Endothelial cell of umbilical vein (primary cell): ENCODE data around the gene TNS1.

Experiments used
- CTCF ChIP-seq, 2 donors: IDR thresholded peaks; 1 replicate in 1 of 2; 2 replicates in 1 of 2; pipeline ENCODE4 v1.5.1; 2011; ENCODE audit warnings: low read length in 2 of 2, mild to moderate bottlenecking in 2 of 2, moderate library complexity in 2 of 2, control low read depth in 1 of 2, inconsistent platforms in 1 of 2, low read depth in 1 of 2; ENCODE audit not compliant: insufficient read depth in 1 of 2; ENCODE audit errors: extremely low read depth in 1 of 2
- EZH2 ChIP-seq: IDR thresholded peaks from 2 replicates; pipeline ENCODE4 v1.6.1; 2012; ENCODE audit warnings: borderline replicate concordance, low read depth, mild to moderate bottlenecking, moderate library complexity, low read length, inconsistent platforms; ENCODE audit not compliant: severe bottlenecking
- MAX ChIP-seq: IDR thresholded peaks from 2 replicates; pipeline ENCODE4 v1.6.1; 2011; ENCODE audit not compliant: insufficient read depth, insufficient read length
- POLR2A ChIP-seq: IDR thresholded peaks from 2 replicates; pipeline ENCODE4 v1.6.1; 2012; ENCODE audit warnings: low read depth, mild to moderate bottlenecking, control low read depth, low read length
- POLR2AphosphoS5 ChIP-seq: IDR thresholded peaks from 2 replicates; pipeline ENCODE4 v1.6.1; 2012; ENCODE audit warnings: low read depth, mild to moderate bottlenecking, control low read depth, low read length, moderate library complexity; ENCODE audit not compliant: insufficient read depth

DNA sequence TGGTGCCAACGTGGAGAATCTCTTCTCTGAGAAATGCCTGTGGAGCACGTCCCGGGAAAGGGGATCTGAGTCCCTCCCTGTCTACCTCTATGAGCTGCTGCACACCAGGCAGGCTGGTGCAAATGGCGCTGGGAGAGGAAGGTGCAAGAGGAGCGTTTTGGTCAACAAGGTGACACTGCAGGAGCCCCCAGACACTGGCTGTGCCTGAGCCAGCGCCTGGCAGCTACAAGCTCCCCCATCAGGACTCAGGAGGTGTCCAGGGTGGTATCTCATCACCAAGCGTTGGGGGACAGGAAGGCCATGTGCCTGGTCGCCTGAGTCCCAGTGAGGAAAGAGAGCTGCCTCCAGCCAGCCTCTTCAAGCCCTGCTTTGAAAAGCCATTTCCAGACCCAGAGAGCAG, 173.4 kb downstream of the TNS1 start:
- TF ChIP-seq CTCF (IDR thresholded peaks at IDR 0.05; ENCODE audit: extremely low read depth in 1 of 2, insufficient read depth in 1 of 2, low read depth in 1 of 2, low read length in 2 of 2): no peak
- no peak for TF ChIP-seq POLR2AphosphoS5
- TF ChIP-seq POLR2A: no peak
- TF ChIP-seq EZH2: no peak
- no peak for TF ChIP-seq MAX
